Measurements from ENCODE around the gene PTPRQ. TPM values are rescaled to one million over a fixed set of nuclear protein-coding genes. Genes with fewer than 3 reads are reported as not detected.

Gene PTPRQ
- polyA plus RNA-seq, 1 of the 3 experiments (the other 2 are of a cell fraction), result 0.46 TPM

DNA sequence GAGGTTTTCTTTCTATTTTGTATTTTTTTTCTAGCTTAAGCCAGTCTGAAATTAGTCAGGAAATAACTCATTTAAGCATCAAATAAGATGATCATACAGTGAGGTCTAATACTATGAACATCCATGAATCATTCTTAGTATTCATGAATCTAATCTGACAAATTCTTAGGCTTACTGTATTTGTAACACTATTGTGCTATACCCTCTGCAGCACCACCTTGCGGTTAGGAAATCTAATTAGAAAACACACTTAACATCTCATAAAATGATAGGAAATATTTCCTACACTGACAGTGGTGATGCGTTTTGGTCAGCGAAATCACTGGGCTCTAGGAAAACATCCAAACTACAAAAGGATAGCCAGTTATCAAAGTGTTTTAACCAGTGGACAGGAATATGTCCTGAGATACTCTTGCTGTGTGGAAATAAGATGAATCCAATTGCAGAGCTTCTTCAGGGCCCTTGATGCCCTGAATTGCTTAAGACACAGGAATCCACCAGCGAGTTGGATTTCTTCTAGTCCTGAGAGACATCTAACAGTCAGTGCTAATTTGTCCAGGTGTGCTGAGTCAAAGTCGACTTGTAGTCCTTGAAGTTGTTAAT is 154.1 kb downstream of the PTPRQ start (continued):
- TF ChIP-seq, protein P1, sequence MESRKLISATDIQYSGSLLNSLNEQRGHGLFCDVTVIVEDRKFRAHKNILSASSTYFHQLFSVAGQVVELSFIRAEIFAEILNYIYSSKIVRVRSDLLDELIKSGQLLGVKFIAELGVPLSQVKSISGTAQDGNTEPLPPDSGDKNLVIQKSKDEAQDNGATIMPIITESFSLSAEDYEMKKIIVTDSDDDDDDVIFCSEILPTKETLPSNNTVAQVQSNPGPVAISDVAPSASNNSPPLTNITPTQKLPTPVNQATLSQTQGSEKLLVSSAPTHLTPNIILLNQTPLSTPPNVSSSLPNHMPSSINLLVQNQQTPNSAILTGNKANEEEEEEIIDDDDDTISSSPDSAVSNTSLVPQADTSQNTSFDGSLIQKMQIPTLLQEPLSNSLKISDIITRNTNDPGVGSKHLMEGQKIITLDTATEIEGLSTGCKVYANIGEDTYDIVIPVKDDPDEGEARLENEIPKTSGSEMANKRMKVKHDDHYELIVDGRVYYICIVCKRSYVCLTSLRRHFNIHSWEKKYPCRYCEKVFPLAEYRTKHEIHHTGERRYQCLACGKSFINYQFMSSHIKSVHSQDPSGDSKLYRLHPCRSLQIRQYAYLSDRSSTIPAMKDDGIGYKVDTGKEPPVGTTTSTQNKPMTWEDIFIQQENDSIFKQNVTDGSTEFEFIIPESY (IDR thresholded peaks at IDR 0.05; ENCODE audit: borderline replicate concordance, low read depth), result no peak
- TF ChIP-seq, protein P2, sequence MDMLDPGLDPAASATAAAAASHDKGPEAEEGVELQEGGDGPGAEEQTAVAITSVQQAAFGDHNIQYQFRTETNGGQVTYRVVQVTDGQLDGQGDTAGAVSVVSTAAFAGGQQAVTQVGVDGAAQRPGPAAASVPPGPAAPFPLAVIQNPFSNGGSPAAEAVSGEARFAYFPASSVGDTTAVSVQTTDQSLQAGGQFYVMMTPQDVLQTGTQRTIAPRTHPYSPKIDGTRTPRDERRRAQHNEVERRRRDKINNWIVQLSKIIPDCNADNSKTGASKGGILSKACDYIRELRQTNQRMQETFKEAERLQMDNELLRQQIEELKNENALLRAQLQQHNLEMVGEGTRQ (IDR thresholded peaks at IDR 0.05; ENCODE audit: borderline replicate concordance, low read depth, low read length), result no peak
- TF ChIP-seq FOXM1 (IDR thresholded peaks at IDR 0.05; ENCODE audit: low read depth), result no peak
- no peak for TF ChIP-seq RCOR1 (IDR thresholded peaks at IDR 0.05; ENCODE audit: low read length)
- TF ChIP-seq TAF1 (IDR thresholded peaks at IDR 0.05; ENCODE audit: borderline replicate concordance, low read depth, low read length), result no peak
- TF ChIP-seq EZH2phosphoT487 (IDR thresholded peaks at IDR 0.05; ENCODE audit: borderline replicate concordance, low read depth), result no peak
- TF ChIP-seq JUND (IDR thresholded peaks at IDR 0.05), result peak; percentile 47; the same call in 1 of the 2 replicates
- TF ChIP-seq NRF1 (IDR thresholded peaks at IDR 0.05; ENCODE audit: low read depth, low read length), result no peak
- TF ChIP-seq CHD2 (IDR thresholded peaks at IDR 0.05; ENCODE audit: low read length, partially characterized antibody), result no peak
- no peak for TF ChIP-seq GATA2 (CRISPR knock-in tag; IDR thresholded peaks at IDR 0.05)
- no peak for TF ChIP-seq SIN3A (IDR thresholded peaks at IDR 0.05; ENCODE audit: borderline replicate concordance, low read depth, low read length)
- no peak for TF ChIP-seq TEAD4 (IDR thresholded peaks at IDR 0.05; ENCODE audit: borderline replicate concordance, insufficient read depth)
- peak; percentile 54 for TF ChIP-seq SMC3 (IDR thresholded peaks at IDR 0.05; ENCODE audit: low read depth, low read length)
- TF ChIP-seq YY1 (IDR thresholded peaks at IDR 0.05; ENCODE audit: low read depth), result no peak
- no peak for TF ChIP-seq GABPA (IDR thresholded peaks at IDR 0.05; ENCODE audit: low read depth)
- TF ChIP-seq RFX5 (IDR thresholded peaks at IDR 0.05; ENCODE audit: low read length), result no peak
- TF ChIP-seq, protein P3, sequence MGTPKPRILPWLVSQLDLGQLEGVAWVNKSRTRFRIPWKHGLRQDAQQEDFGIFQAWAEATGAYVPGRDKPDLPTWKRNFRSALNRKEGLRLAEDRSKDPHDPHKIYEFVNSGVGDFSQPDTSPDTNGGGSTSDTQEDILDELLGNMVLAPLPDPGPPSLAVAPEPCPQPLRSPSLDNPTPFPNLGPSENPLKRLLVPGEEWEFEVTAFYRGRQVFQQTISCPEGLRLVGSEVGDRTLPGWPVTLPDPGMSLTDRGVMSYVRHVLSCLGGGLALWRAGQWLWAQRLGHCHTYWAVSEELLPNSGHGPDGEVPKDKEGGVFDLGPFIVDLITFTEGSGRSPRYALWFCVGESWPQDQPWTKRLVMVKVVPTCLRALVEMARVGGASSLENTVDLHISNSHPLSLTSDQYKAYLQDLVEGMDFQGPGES (IDR thresholded peaks at IDR 0.05; ENCODE audit: low read depth, low read length), result no peak
- peak; percentile 17 to 24; a peak in 1 of 4 replicates for TF ChIP-seq EP300 (IDR thresholded peaks at IDR 0.05; ENCODE audit: borderline replicate concordance in 1 of 2, low read depth in 1 of 2, low read length in 1 of 2)

DNA sequence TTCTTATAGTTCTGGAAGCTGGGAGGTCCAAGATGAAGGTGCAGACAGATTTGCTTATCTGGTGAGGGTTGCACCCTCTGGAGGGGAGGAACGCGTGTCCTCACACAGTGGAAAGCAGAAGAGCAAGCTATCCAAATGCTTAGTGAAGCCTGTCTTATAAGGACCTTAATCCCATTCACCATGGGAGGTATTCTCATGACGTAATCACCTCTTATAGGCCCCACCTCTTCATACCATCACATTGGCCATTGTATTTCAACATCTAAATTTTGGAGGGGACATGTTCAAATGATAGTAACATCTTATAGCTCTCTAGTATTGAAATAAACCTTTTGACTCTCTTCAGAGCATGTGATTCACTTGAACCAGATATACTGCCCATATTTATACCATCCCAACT is 158.4 kb downstream of the PTPRQ start:
- Histone ChIP-seq H3K27me3 (ENCODE audit: insufficient read depth) (no peaks in the 10 kb centered on the region), H3K9ac (no peak overlapping the region), H4K20me1 (ENCODE audit: insufficient read depth) (no peaks in the 10 kb centered on the region), H3K27ac (ENCODE audit: low read depth in 2 of 2, low read length in 1 of 2) (no peak overlapping the region), H3K36me3 (replicated peaks in 1 of 2; ENCODE audit: control insufficient read depth in 1 of 2, insufficient read depth in 2 of 2, low read length in 1 of 2) (no peaks in the 10 kb centered on the region), H3K9me3 (no peaks in the 10 kb centered on the region), H3K4me2 (no peak overlapping the region), H3F3A (replicated peaks; ENCODE audit: insufficient read depth) (peaks cover 9% of the 10 kb centered on the region), H3K4me1 (ENCODE audit: control insufficient read depth in 1 of 2, insufficient read depth in 2 of 2, low read depth in 1 of 2, low read length in 1 of 2) (peaks cover 0 to 28% of the 10 kb centered on the region in 2 experiments; a peak in 1 of 4 replicates), H3K4me3 (ENCODE audit: low read depth in 2 of 2, low read length in 1 of 2) (no peak overlapping the region), H3K9me2 (no peaks in the 10 kb centered on the region), H3K79me2 (ENCODE audit: insufficient read depth) (no peaks in the 10 kb centered on the region), H2AFZ (ENCODE audit: low read depth) (no peak overlapping the region)
- ChIA-PET CTCF (no interaction called here), POLR2A (no interaction called here)
- no peak for DNase-seq
- WGBS (ENCODE audit: low lambda C conversion rate), result 53% methylated on average over 3 of the region's 3 CpGs
- TF ChIP-seq RCOR1 (IDR thresholded peaks at IDR 0.05; ENCODE audit: low read length) (no peak), FOXJ3 (CRISPR knock-in tag; IDR thresholded peaks at IDR 0.05) (no peak), MXI1 (IDR thresholded peaks at IDR 0.05; ENCODE audit: low read depth, low read length) (no peak), YY1 (IDR thresholded peaks at IDR 0.05; ENCODE audit: low read depth) (no peak), RXRA (IDR thresholded peaks at IDR 0.05; ENCODE audit: borderline replicate concordance, low read depth) (no peak), GATA2 (CRISPR knock-in tag; IDR thresholded peaks at IDR 0.05) (no peak)
- TF ChIP-seq, protein P4, sequence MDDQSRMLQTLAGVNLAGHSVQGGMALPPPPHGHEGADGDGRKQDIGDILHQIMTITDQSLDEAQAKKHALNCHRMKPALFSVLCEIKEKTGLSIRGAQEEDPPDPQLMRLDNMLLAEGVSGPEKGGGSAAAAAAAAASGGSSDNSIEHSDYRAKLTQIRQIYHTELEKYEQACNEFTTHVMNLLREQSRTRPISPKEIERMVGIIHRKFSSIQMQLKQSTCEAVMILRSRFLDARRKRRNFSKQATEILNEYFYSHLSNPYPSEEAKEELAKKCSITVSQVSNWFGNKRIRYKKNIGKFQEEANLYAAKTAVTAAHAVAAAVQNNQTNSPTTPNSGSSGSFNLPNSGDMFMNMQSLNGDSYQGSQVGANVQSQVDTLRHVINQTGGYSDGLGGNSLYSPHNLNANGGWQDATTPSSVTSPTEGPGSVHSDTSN (IDR thresholded peaks at IDR 0.05), result no peak

Measured in SK-N-SH (cell line).